ENCODE measurements around the gene JAG1.

JAG1 gene

GRCh38 chr20:10667560-10668167 is 6.1 kb downstream of the JAG1 start:
- DNase-seq: no peak

DNA sequence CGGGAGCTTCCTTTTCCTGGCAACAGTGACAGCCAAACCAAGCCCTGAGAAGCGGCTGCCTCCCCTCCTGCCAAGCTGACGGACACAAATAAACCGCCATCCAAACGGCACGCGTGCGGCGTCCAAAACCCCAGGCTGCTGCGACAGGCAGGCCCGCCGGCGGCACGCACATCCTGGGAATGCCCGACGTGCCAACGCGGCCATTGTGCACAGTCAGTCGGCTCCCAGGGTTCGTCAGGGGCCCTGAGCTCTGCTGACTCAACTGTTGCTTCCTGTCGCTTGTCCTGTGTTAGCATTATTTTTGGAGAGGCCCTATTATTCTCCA is 6.8 kb downstream of the JAG1 start:
- no peak for DNase-seq

- DNase-seq: no peak
Measured at GRCh38 chr20:10666221-10667076, 7.3 kb downstream of the JAG1 start.

- no peak for DNase-seq
Measured at GRCh38 chr20:10665791-10666190, 8.0 kb downstream of the JAG1 start.

DNA sequence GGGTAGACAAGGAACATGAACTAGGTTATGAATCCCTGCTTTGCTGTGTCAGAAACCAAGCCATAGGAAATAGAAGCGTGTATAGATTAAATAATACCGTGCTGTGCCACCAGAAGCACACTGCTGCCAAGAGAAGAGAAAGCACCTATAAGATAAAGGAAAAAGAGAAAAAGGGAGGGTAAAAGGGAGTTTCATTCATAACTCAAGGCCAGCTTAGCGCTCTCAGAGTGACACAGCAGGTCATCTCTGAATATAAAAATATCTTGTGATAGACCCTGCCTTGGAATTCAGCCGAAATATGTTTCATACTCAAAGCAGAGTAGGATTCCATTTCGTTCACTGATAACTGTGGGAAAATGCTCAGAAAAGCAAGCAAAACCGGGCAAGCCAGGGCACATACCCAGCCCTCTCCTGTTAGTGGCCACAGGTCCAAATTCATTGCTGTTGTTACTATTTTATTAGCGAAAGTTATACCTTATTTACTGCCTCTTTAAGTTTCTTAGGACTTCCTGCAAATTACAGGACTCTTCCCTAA is 8.7 kb downstream of the JAG1 start:
- no peak for DNase-seq

DNA sequence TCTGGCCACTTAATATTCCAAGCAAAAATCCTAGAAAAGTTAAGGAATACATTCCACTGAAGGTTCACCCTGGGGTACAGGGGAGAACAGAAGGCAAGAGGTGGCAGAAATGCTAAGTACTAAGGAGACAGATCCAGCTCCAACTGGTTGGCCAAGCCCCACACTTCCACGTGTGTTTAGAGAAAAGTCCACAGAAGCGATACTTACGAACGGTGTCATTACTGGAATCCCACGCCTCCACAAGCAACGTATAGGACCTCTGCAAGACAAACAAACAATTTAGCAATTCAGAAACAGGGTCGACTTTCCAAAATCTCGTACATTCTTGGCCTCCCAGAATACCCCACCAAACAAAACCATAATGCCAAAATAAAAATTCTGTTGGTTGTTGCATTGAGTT is 10.0 kb downstream of the JAG1 start:
- no peak for DNase-seq

DNA sequence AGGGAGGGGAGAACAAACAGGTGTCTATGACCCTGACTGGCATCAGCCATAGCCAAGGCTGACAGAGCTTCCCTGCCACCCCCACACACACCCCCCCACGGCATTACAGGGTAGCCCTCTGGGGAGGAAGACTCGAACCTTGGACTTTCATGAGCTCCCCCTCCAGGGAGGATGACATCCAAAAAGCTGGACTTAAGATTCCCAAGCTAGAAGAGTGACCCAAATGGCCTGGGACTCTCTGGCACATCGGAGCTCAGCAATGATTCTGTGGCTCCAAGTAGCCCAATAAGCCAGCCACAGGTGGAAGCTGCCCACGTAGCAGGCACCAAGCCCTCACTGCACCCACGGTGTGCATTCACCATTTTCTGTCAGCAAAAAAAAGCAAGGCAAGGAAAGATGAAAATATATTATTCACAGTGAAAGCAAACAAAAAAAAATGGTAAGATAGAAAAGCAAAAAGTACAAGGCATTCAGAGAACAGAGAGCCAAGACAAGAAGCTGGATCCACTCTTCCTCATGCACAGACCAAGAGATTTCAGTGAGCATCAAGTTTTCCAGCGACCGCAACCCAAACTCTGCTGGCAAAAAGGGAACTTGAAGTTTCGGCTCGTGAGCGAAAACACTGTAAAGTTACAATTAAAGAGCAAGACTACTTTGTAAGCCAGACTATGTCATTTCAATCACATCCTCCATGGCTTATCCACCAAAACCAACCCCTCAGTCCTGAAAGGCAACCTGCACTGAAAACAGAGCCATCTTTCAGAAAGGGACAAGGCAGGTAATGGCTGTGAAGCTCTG is 10.9 kb downstream of the JAG1 start:
- no peak for DNase-seq

GRCh38 chr20:10662151-10662550 is 11.6 kb downstream of the JAG1 start:
- no peak for DNase-seq

DNA sequence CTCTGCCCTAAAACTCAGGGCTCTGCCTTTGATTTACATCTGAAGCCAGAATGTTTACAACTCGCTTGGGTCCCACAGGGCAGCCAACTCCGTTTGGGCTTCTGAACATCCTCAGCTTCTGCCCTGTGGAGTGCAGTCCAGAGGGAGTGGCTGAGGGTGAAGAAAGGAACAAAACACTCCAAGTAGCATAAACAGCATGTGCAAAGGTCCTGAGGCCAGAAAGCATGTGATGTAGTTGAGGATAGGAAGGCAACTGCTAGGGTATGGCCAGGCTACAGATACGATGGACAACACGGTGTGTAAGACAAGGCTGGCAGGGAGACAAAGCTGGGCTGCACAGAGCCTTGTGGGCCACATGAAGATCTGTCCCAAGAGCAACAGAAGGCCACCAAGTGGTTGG is 12.5 kb downstream of the JAG1 start:
- DNase-seq: no peak

- DNase-seq: no peak
Measured at GRCh38 chr20:10660661-10661060, 13.1 kb downstream of the JAG1 start.

- no peak for DNase-seq
Measured at GRCh38 chr20:10659651-10660601, 13.9 kb downstream of the JAG1 start.

- DNase-seq: no peak
Measured at GRCh38 chr20:10658876-10659632, 14.7 kb downstream of the JAG1 start.

DNA sequence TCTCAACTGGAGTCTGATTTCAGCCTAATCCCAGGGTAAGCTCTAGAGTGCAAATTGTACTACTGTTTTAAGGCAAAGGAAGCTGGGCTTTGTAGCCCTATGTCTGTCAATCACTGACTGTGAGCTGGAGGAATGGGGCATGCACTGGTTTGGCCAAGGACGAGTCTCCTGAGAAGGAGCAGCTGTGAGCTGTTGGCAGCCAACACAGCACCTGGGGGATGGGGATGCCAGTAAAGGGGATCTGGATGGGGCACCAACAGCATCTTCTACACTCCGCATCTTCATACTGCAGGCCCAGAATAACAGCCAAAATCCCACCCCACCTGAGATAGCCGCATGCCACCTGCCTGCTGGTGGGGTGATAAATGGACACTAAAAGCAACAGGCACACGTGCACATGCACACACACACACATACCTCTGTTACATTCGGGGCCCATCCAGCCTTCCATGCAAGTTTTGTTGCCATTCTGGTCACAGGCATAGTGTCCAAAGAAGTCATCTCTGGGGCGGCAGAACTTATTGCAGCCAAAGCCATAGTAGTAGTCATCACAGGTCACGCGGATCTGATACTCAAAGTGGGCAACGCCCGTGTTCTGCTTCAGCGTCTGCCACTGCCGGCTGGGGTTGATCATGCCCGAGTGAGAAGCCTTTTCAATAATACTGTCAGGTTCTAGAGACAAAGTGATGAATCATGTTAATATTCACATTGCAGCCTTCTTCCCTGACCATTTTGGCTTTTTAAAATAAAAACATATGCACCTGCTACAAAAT is 15.6 kb downstream of the JAG1 start:
- no peak for DNase-seq

DNA sequence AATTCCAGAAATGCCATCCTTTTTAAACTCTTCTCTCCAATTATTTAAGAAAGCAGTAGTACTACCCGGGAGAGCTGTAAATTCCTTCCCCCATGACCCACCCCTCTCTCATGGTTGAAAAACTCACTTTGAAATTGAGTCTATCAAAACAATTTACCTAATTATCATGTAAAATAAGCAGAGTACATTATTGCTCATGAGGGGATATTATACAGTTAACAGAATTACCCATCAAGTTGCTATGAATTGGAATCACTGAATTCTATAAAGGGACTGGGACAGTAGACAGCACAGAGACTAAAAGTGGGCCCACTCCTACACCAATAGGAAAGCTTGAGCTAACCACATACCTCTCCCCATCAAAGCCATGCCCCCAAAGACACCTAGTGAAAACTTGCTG is 16.3 kb downstream of the JAG1 start:
- no peak for DNase-seq

- DNase-seq: no peak
Measured at GRCh38 chr20:10655720-10656669, 17.8 kb downstream of the JAG1 start.

GRCh38 chr20:10654630-10655029 is 19.2 kb downstream of the JAG1 start:
- no peak for DNase-seq

DNA sequence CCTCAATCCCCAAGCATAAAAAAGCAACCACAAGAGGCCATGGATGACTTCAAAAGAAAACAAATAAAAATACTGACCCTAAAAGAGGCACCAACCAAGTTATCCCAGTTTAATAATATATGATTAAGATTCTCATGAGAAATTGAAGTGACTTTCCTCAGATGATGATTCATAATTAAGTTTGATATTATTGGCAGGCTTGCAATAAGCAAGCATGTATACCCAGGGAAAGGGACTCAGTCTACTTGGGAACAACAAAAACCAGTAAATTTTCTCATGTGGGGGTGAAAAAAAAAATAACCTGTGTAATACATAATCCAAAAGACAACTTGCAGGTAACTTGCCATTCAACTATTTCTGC is 19.6 kb downstream of the JAG1 start:
- DNase-seq: no peak

GRCh38 chr20:10653599-10654249 is 20.1 kb downstream of the JAG1 start:
- DNase-seq: no peak

GRCh38 chr20:10652660-10653261 is 21.0 kb downstream of the JAG1 start:
- DNase-seq: no peak
